GM21825 (cell line): Measurements from ENCODE around the gene AP1G1.
"Not testable (repeated sequence)": the region's sequence is repeated elsewhere in the genome, so short reads cannot be mapped to it uniquely, and the experiment has no call there.

Source experiments
- ATAC-seq: cut with Tn5 transposase; IDR thresholded peaks from one replicate; pipeline ENCODE4 v1.9.1; 2021; ENCODE audit warnings: mild to moderate bottlenecking, moderate library complexity; ENCODE audit not compliant: unreplicated experiment

Gene AP1G1

DNA sequence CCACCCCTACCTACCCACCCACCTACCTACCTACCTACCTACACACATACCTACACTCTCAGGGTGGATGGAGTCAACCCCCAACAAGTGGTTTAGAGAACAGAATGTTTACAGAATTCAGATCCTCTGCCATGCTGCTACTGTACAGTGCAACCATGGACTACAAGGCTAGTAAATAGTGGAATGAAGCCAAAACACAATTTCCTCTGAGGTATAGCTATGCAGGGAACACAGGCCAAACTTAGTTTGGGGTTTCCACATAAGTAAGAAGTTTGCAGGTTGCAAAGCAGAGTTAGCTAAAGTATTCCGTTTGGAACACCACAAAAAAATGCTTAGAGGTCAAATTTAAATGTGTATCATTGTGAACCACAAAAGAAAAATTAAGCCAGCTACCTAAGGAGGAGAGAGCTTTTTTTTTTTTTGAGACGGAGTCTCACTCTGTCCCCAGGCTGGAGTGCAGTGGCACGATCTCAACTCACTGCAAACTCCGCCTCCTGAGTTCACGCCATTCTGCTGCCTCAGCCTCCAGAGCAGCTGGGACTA, 2.7 kb upstream of the AP1G1 start:
- ATAC-seq: no peak

- ATAC-seq: not testable (repeated sequence)
These were observed 1.5 kb upstream of the AP1G1 start for GRCh38 chr16:71810155-71810530.

- peak; percentile 29 for ATAC-seq
These were observed 585 bp downstream of the AP1G1 start for GRCh38 chr16:71807905-71808592.

DNA sequence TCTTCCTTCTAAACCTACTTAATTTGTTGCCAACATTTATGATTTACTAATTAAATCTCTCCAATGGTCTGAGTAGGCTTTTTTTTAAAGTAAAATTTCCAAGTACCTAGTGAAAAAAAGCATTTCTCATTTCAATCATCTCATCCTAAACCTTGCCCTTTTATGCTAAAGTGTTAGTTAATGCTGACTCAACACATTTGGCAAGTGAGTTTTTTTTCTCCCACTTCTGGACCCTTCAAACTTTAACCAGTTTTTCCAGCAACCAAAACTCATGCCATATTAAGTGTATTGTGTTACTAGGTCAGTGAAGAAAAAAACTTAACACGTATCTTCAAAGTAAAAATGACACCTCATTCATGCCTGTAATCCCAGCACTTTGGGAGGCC, 5.3 kb downstream of the AP1G1 start:
- no peak for ATAC-seq

DNA sequence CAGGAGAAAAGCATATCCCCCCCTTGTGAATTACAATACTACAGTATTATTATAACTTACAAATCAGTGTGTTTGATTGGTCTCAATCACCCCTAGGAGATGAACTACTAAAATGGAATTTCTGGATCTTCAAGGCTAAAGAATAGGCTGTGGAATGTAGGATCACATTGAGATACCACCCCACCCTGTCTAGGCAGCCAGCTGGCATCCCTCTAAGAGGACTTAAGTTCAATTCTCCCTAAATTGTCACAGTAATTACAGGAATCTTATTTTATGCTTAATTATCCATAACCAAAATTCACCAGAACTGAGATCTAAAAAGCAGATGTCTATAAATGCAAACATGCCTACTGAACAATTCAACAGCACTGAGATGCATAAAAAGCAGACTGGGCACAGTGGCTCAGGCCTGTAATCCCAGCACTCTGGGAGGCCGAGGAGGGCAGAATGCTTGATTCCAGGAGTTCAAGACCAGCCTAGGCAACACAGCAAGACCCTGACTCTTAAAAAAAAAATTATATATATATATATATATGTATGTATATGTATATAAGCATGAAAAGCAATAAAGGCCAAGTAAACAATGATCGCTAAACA, 12.0 kb downstream of the AP1G1 start:
- ATAC-seq: no peak

DNA sequence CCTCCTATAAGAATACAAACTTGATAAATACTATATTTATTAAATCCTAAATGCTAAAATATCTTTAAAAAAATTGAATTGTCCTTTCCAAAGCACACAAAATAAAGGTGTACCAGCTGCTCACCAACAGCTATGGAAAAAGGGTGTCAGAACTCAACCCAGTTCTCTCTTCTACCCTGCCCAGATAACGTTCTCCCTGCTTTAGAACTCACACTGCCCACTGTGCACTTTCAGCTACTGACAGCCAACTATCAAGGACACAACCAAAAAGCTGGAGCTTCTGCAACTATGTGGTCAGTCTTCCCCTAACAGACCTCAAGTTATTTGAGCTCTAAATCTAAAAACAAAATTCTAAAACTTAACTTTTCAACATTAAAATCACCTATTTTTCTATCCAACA, 13.7 kb downstream of the AP1G1 start:
- ATAC-seq: no peak

- ATAC-seq: no peak
These were observed 14.6 kb downstream of the AP1G1 start for GRCh38 chr16:71794018-71794417.

DNA sequence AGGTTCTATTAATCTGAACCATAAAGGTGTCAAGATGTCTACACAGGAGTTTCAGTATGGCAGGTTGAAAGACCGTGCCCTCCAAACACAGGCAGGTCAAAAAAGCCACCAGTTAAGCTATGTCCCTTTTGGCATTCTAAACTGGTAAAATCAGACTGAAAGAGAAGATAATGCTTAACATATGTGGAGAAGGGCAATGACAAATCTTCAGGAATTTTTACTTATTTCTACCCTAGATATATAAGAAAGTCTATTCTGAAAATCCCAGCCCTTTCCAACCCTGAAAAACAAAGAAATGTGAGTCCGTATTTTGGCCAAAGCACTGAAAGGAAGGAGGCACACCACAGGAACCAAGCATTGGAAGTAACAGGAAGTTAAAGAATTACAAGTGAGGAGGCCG, 16.5 kb downstream of the AP1G1 start:
- no peak for ATAC-seq

DNA sequence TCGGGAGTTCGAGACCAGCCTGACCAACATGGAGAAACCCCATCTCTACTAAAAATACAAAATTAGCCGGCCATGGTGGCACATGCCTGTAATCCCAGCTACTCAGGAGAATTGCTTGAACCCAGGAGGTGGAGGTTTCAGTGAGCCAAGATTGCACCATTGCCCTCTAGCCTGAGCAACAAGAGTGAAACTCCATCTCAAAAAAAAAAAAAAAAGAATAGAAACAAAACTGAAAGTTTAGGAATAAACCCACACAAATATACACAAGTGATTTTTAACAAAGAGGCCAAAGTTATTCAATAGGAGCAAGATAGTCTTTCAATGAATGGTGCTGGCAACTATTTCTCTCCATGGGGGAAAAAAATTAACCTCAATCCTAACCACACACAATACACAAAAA, 18.3 kb downstream of the AP1G1 start:
- ATAC-seq: not testable (repeated sequence)

DNA sequence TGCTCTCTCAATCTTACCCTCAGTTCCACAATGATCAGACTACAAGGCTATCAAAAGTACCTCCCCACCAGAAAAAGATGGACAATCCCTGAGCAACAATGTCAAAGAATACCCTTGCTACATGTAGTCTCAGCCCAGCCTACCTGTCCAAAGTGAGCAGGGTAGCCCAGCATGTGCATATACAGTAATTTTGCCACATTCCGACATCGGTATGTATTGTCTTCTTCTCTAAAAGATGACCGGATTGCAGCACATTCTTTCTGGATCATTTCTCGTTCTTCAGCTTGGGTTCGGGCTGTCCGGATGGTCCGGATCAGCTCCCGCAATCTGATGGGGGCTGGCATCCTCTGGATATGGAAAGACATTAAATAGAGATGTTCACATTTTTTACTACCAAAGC, 19.5 kb downstream of the AP1G1 start:
- ATAC-seq: no peak

GRCh38 chr16:71788578-71788977, 20.1 kb downstream of the AP1G1 start:
- no peak for ATAC-seq

GRCh38 chr16:71785143-71785542, 23.5 kb downstream of the AP1G1 start:
- ATAC-seq: not testable (repeated sequence)

GRCh38 chr16:71784093-71784492, 24.5 kb downstream of the AP1G1 start:
- ATAC-seq: no peak

DNA sequence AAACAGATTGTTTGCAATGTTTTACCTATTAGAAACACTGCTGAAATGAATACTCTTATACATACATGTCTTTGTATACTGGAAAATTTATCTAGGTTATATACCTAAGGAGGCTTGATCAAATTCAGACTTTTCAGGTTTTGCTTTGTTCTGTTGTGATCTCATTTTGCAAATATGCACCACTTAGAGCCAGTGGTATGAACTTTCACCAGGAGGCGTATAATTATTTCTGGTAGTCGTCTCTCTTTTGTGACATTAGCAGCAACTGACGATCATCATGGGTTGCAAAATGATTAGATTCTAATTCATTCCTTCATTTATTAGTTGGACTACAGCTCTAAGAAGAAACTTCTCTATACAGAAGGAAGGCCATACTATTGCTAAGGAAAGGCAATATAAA, 26.9 kb downstream of the AP1G1 start:
- no peak for ATAC-seq

DNA sequence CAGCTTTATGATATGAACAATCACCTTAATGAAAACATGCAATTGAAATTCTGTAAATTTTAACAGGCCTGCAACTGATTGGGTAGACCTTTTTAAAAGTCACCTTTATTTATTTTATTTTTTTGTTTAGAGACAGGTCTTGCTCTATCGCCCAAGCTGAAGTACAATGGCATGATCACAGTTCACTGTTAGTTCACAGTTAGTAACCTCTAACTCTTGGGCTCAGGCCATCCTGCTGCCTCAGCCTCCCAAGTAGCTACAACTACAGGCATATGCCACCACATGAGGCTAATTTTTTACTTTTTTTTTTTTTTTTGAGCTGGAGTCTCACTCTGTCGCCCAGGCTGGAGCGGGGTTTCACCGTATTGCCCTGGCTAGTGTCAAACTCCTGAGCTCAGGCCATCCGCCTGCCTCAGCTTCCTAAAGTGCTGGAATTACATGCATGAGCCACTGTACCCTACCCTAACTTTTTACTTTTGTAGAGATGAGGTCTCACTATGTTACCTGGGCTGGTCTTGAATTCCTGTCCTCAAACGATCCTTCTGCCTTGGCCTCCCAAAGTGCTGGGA, 28.0 kb downstream of the AP1G1 start:
- ATAC-seq: no peak

- no peak for ATAC-seq
These were observed 29.9 kb downstream of the AP1G1 start for GRCh38 chr16:71778780-71779179.

DNA sequence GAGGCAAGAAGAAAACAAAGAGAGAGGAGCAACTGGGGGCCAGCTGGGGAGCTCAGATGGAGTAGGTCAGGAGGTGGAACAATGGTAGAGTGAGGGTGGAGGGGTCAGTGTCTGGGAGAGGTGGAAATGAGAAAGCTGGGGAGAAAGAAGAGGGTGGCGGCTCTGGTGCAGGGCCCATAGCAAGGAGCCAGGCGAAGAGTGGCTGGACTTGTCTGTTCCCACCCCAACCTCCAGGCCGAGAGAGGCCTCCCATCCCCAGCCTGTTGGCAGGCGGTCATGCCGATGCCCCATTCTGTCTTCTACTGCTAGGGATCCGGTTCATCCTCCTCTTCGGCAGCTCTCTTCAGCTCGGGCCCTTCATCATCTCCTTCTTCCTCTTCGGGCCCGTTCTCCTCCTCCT, 31.3 kb downstream of the AP1G1 start:
- ATAC-seq: no peak

DNA sequence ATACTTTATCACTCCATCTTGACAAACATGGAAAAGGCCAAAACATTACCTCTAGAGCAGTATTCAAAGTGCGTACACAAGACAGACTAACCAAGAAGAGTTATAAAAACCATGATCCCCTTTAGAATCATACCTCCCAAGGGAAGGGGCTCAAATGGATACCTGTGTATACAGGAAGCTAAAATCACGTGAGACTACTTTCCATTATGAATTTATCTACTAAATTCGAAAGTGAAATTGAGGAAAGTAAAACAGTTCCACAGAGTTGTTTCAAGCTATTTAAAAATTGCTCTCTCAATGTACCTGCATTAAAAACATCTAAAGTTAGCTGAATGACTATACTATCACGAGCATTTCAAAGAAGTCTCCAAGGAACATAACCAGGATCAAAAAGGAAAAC, 32.7 kb downstream of the AP1G1 start:
- ATAC-seq: no peak

DNA sequence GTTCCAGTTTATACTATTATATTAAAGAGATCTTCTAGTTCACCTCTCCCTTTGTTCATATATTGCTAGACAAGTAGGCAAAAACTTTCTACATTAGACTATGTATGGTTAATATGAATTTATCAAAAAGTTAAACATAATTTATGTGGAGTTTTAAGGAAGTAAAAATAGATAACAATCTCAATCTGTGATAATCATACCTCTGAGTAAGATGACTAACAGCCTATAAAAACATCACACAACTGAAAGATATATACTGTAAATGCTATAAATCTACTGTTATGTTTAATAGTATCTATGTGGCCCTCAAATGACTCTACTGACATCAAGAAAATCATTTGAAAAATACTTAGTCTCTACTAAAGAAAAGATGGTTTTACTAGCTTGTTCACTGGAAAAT, 37.1 kb downstream of the AP1G1 start:
- no peak for ATAC-seq

DNA sequence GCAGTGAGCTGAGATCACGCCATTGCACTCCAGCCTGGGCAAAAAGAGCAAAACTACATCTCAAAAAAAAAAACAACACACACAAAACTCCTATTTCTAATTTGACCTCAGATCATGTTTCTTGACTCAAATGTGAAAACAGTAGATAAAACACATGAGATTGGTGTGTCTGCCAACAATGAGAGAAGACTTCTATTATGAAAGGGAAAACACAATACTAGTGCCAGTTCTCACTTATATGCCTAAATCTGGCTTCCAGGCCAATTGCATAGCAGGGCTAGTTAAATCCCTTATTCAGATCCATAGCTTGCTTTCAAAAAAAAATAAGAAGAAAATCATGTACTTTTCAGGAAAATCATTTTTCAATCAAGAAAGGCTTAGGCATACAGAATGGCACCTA, 39.4 kb downstream of the AP1G1 start:
- ATAC-seq: no peak

DNA sequence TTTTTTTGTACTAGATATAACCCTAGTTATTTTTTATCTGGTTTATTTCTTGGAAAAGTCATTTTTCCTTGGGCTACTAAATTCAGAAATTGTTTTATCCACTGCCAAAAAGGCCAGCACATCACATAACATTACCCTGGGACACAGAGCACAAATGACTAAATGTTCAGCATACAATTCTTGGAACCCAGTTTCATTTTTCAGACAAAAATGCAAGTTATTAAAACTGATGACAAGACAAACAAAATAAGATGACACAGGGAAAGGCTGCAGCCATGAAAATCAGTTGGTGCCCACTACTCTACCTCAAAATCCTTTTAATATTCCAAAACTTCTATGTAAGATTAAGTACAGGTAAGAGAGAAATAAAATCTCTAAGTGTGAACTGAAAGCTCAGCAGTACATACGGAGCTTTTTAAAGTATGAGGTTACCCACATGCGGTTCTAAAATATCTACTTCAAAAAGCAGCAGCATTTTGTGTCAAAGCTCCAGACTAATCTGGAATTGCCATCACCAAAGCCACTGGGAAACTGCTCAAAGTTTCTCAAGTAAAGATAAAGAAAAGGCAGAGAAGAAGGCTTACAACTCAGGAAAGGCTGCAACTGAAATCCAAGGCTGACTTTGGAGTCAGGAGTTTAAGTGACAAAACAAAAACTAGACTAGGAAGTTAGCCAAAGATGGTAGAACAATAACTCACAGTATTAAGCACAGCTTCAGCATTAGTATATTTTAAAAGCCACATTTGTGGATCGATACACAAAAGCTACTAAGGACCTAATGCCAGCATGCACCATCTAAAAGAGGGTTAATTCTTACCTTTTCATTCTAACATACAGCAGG, 41.4 kb downstream of the AP1G1 start:
- ATAC-seq: no peak

DNA sequence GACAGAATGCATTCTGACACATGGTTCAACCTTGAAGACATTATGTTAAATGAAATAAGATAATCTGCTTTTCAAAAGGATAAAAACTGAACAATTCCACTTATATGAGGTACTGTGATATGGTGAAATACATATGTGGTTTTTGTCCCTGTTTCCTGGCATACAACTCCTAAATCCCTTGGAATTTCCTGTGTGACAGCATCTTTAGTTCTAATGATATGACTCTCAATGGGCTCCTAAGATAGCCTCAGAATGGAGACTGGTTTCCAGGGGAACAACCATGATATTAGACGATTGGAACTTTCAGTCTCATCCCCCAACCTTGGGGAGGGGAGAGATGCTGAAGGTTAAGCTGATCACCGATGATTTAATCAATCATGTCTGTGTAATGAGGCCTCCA, 46.4 kb downstream of the AP1G1 start:
- ATAC-seq: no peak
